Ishikawa (cell line): ENCODE results near the gene LAMA3.

Experiments used
- EGR1 ChIP-seq: IDR thresholded peaks from 2 replicates; pipeline ENCODE4 v1.6.1; 2012
- EP300 ChIP-seq: IDR thresholded peaks from 2 replicates; pipeline ENCODE4 v1.6.1; 2012; ENCODE audit warnings: borderline replicate concordance
- FOXM1 ChIP-seq: IDR thresholded peaks from 2 replicates; pipeline ENCODE4 v1.6.1; 2012; ENCODE audit warnings: low read depth, borderline replicate concordance
- MAX ChIP-seq: IDR thresholded peaks from 2 replicates; pipeline ENCODE4 v1.6.1; 2012
- RAD21 ChIP-seq: IDR thresholded peaks from 2 replicates; pipeline ENCODE4 v1.6.1; 2012; ENCODE audit warnings: low read depth
- TAF1 ChIP-seq: IDR thresholded peaks from 2 replicates; pipeline ENCODE4 v1.6.1; 2012; ENCODE audit warnings: low read depth, mild to moderate bottlenecking
- TCF12 ChIP-seq: IDR thresholded peaks from 2 replicates; pipeline ENCODE4 v1.6.1; 2012; ENCODE audit warnings: low read depth
- YY1 ChIP-seq: IDR thresholded peaks from 2 replicates; pipeline ENCODE4 v1.6.1; 2012; ENCODE audit warnings: low read depth

GRCh38 chr18:23832911-23833310 is 143.7 kb downstream of the LAMA3 start:
- TF ChIP-seq RAD21 (no peak), TAF1 (no peak), YY1 (no peak), MAX (no peak), TCF12 (no peak), FOXM1 (no peak), EP300 (no peak), EGR1 (no peak)
